ENCODE data around the gene CCSER1. TPM values are rescaled to one million over a fixed set of nuclear protein-coding genes. Genes with fewer than 3 reads are reported as not detected.

Gene CCSER1
- total and polyA plus RNA-seq, 2 donors (not counting 1 experiment from before 2014, with no cell fraction given) = 10.7 to 39.5 TPM

- Histone ChIP-seq H3K79me2 (ENCODE audit: control insufficient read depth, insufficient read depth, low read length) (no peaks in the 10 kb centered on the region), H4K20me1 (ENCODE audit: control insufficient read depth, insufficient read depth, low read length, poor library complexity, severe bottlenecking) (no peaks in the 10 kb centered on the region), H3K27me3 (replicated peaks in 1 of 4; ENCODE audit: control extremely low read depth in 1 of 4, control insufficient read depth in 3 of 4, insufficient read depth in 4 of 4, low read length in 3 of 4) (no peaks in the 10 kb centered on the region), H3K4me3 (ENCODE audit: control extremely low read depth in 1 of 5, extremely low read depth in 1 of 5, insufficient read depth in 1 of 5, low read depth in 2 of 5, low read length in 4 of 5) (no peak overlapping the region), H3K36me3 (replicated peaks in 1 of 2; ENCODE audit: control extremely low read depth in 1 of 2, control insufficient read depth in 1 of 2, extremely low read depth in 1 of 2, insufficient read depth in 2 of 2, low read length in 1 of 2) (no peaks in the 10 kb centered on the region), H3K9me3 (ENCODE audit: control extremely low read depth in 1 of 3, control insufficient read depth in 2 of 3, insufficient read depth in 1 of 3, low read length in 2 of 3) (peaks cover 0 to 4% (median 0%) of the 10 kb centered on the region in 3 donors), H2AFZ (ENCODE audit: insufficient read depth, low read depth, low read length, poor library complexity, severe bottlenecking) (no peak overlapping the region), H3K9ac (ENCODE audit: low read length) (no peak overlapping the region), H3K4me2 (replicated peaks; ENCODE audit: low read depth, low read length, poor library complexity, severe bottlenecking) (no peak overlapping the region), H3K4me1 (ENCODE audit: control insufficient read depth in 2 of 2, insufficient read depth in 2 of 2, low read length in 2 of 2) (no peaks in the 10 kb centered on the region), H3K27ac (ENCODE audit: low read length in 2 of 2) (no peak overlapping the region)
- TF ChIP-seq, protein P1, sequence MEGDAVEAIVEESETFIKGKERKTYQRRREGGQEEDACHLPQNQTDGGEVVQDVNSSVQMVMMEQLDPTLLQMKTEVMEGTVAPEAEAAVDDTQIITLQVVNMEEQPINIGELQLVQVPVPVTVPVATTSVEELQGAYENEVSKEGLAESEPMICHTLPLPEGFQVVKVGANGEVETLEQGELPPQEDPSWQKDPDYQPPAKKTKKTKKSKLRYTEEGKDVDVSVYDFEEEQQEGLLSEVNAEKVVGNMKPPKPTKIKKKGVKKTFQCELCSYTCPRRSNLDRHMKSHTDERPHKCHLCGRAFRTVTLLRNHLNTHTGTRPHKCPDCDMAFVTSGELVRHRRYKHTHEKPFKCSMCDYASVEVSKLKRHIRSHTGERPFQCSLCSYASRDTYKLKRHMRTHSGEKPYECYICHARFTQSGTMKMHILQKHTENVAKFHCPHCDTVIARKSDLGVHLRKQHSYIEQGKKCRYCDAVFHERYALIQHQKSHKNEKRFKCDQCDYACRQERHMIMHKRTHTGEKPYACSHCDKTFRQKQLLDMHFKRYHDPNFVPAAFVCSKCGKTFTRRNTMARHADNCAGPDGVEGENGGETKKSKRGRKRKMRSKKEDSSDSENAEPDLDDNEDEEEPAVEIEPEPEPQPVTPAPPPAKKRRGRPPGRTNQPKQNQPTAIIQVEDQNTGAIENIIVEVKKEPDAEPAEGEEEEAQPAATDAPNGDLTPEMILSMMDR (IDR thresholded peaks at IDR 0.05) = no peak
- TF ChIP-seq EZH2 (IDR thresholded peaks at IDR 0.05; ENCODE audit: borderline replicate concordance, insufficient read depth, low read depth, low read length, poor library complexity, severe bottlenecking) = no peak
- ATAC-seq (ENCODE audit: low read depth) = no peak
- no peak overlapping the region for H3K4me3 Mint-ChIP-seq
- ChIA-PET CTCF (no interaction called here), POLR2A (no interaction called here)
- H3K4me1 Mint-ChIP-seq = no peaks in the 10 kb centered on the region
- intact Hi-C loops (cut with micrococcal nuclease) = no loop called here
- 83% methylated on average over 4 of the region's 4 CpGs for WGBS (ENCODE audit: insufficient coverage)
- no peak for DNase-seq
- no peak overlapping the region for H3K27ac Mint-ChIP-seq
- H3K27me3 Mint-ChIP-seq = no peaks in the 10 kb centered on the region
- peaks cover 2% of the 10 kb centered on the region for H3K9me3 Mint-ChIP-seq (ENCODE audit: insufficient read depth)
These were observed 543.0 kb downstream of the CCSER1 start for GRCh38 chr4:90670183-90670582.

DNA sequence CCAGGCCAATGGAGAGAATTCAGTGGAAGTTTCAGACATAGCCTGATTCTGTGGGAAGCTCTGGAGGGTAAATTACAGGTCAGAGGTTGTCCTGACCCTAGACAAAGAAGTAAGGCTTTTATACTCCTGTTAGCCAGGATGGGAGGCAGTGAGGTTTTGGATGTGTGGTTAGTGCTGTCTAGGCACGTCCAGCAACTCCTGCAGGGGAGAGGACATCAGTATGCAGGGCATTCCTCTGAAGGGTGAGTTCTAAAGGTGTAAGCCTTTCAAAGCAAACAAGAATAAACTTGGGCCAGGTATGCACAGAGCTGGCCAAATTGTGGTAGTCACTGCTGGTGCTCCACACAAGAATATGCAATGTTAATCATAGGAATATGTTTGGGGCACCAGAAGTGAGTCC lies 562.5 kb downstream of the CCSER1 start:
- no peak overlapping the region for H3K4me3 Mint-ChIP-seq
- H3K27ac Mint-ChIP-seq = no peak overlapping the region
- ChIA-PET POLR2A (no interaction called here), CTCF (no interaction called here)
- Histone ChIP-seq H3K4me1 (ENCODE audit: control insufficient read depth in 2 of 2, insufficient read depth in 2 of 2, low read length in 2 of 2) (no peaks in the 10 kb centered on the region), H3K27me3 (replicated peaks in 1 of 4; ENCODE audit: control extremely low read depth in 1 of 4, control insufficient read depth in 3 of 4, insufficient read depth in 4 of 4, low read length in 3 of 4) (no peaks in the 10 kb centered on the region), H3K4me3 (ENCODE audit: control extremely low read depth in 1 of 5, extremely low read depth in 1 of 5, insufficient read depth in 1 of 5, low read depth in 2 of 5, low read length in 4 of 5) (no peak overlapping the region), H4K20me1 (ENCODE audit: control insufficient read depth, insufficient read depth, low read length, poor library complexity, severe bottlenecking) (no peaks in the 10 kb centered on the region), H3K9ac (ENCODE audit: low read length) (no peak overlapping the region), H3K4me2 (replicated peaks; ENCODE audit: low read depth, low read length, poor library complexity, severe bottlenecking) (no peak overlapping the region), H3K79me2 (ENCODE audit: control insufficient read depth, insufficient read depth, low read length) (no peaks in the 10 kb centered on the region), H2AFZ (ENCODE audit: insufficient read depth, low read depth, low read length, poor library complexity, severe bottlenecking) (no peak overlapping the region), H3K36me3 (replicated peaks in 1 of 2; ENCODE audit: control extremely low read depth in 1 of 2, control insufficient read depth in 1 of 2, extremely low read depth in 1 of 2, insufficient read depth in 2 of 2, low read length in 1 of 2) (no peaks in the 10 kb centered on the region), H3K27ac (ENCODE audit: low read length in 2 of 2) (no peak overlapping the region), H3K9me3 (ENCODE audit: control extremely low read depth in 1 of 3, control insufficient read depth in 2 of 3, insufficient read depth in 1 of 3, low read length in 2 of 3) (peaks cover 0 to 1% (median 0%) of the 10 kb centered on the region in 3 donors)
- 75% methylated on average over 1 of the region's 1 CpG for WGBS (ENCODE audit: insufficient coverage)
- intact Hi-C loops (cut with micrococcal nuclease) = no loop called here
- no peaks in the 10 kb centered on the region for H3K9me3 Mint-ChIP-seq (ENCODE audit: insufficient read depth)
- no peak for TF ChIP-seq EZH2 (IDR thresholded peaks at IDR 0.05; ENCODE audit: borderline replicate concordance, insufficient read depth, low read depth, low read length, poor library complexity, severe bottlenecking)
- TF ChIP-seq, protein P1 (IDR thresholded peaks at IDR 0.05) = no peak
- DNase-seq (no peak), ATAC-seq (ENCODE audit: low read depth) (no peak)
- no peaks in the 10 kb centered on the region for H3K4me1 Mint-ChIP-seq
- H3K27me3 Mint-ChIP-seq = no peaks in the 10 kb centered on the region

All from B cell (primary cell).